Stimulated activated CD8-positive, alpha-beta memory T cell treated with anti-CD3 and anti-CD28 coated beads, Interleukin-12 subunit alpha, Interleukin-12 subunit beta, amount 100 ng/mL, for 24 hours (primary cell): Measurements from ENCODE around the gene CAPN14.

ENCODE experiments used
- DNase-seq: peaks from one replicate; pipeline ENCODE4 v3.0.0-alpha.2; 2020; ENCODE audit errors: extremely low read depth

The CAPN14 gene

DNA sequence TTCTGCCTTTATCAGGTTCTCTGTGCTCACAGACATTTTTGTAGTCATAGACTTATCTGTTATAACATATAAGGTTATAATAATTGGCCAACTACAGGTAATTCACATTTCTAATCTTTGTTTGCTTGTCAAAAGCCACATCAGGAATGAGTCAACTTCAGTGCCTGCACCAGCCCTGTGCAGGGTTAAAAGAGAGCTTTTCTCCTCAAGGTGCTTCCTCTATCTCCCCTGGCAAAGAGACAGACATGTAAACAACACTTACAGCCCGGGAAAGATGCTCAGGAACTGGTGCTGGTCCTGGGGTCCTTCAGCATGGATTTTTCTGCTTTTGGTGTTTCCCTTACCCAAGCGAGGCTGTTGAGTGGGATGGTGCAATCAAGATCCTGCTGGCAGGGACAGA, 9.0 kb upstream of the CAPN14 start:
- DNase-seq, result no peak

- no peak for DNase-seq
These were observed 6.4 kb upstream of the CAPN14 start for GRCh38 chr2:31223749-31224148.

GRCh38 chr2:31223026-31223425, 5.7 kb upstream of the CAPN14 start:
- no peak for DNase-seq

- no peak for DNase-seq
These were observed 4.8 kb upstream of the CAPN14 start for GRCh38 chr2:31222071-31222470.

DNA sequence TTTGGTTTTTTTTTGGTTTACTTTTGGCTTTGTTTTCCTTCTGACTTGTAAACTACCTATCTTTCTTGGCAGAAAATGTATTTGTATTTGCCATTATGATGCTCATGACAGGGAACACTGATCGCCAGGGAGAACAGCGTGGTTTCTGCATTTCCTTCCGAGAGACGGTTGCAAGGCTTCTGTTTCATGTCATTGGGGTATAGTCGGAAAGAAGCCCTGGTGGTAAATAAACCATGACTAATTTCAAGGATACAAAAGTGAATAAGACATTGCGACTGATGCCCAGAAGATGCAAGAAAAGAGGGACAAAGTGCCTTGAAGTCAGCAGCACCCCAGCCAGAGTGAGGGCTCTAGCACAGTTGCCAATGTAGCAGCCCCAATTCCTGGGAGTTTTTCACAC, 4.2 kb upstream of the CAPN14 start:
- no peak for DNase-seq

DNA sequence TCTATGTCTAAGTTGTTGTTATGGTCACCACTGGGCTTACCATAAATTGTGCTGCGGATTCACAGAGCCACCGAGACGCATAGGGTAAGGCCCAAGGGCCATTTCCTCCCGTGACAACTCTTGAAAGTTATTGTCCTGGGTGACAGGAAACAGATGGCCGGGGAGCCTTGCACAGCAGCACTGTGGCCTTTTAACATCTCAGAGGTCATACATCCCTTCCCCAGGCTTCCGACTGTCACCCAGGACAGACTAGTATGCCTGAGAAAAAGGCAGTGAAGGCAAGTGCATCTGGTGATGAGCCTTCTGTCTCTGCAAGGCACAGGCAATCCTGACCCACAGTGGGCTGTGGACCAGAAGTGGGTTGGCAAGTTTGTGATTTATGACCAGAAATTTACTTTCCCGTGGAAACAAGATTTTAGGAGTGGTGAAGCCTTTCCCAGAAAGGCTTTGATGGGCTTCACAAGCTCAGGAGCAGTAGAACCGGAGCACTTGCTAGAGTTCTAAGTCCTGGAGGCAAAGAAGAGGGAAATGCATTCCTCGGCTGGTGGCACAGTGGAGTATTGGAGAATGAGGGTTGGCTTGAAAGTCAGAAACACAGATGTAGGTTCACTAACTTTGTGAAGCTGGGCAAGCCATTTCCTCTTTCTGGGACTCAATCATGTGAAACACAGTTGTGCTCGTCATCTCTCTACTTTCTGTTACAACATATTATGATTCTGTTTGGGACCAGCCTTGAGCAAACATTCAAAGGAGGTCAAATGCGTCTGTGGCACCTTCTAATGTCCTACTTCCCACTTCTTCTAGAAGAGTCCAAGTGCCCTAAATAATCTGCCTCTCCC, 2.0 kb upstream of the CAPN14 start:
- no peak for DNase-seq

GRCh38 chr2:31216734-31217133, 581 bp downstream of the CAPN14 start:
- DNase-seq, result no peak

DNA sequence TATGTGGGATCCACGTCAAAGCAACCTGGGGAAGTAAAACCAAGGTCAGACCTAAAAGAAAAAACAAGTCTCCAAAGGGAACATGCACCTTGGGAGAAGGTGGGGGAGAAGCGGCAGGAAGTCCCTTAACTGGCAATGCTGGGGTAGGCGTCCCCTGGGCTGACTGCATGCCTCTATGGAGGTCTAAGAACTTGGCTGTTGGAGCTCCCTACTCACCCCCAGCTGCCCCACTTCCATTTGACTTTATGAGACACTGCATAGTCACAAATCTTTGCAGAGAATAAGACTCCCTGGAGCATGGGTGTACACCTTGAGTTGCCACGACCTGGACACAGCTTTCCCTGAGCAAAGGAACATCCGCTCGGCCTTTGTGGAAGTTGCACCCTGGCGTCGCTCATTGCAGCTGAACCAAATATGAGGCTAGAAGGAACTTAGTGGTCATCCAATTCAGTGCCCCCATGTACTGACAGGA, 2.8 kb downstream of the CAPN14 start:
- DNase-seq, result no peak

- DNase-seq, result no peak
These were observed 3.5 kb downstream of the CAPN14 start for GRCh38 chr2:31213601-31214443.

DNA sequence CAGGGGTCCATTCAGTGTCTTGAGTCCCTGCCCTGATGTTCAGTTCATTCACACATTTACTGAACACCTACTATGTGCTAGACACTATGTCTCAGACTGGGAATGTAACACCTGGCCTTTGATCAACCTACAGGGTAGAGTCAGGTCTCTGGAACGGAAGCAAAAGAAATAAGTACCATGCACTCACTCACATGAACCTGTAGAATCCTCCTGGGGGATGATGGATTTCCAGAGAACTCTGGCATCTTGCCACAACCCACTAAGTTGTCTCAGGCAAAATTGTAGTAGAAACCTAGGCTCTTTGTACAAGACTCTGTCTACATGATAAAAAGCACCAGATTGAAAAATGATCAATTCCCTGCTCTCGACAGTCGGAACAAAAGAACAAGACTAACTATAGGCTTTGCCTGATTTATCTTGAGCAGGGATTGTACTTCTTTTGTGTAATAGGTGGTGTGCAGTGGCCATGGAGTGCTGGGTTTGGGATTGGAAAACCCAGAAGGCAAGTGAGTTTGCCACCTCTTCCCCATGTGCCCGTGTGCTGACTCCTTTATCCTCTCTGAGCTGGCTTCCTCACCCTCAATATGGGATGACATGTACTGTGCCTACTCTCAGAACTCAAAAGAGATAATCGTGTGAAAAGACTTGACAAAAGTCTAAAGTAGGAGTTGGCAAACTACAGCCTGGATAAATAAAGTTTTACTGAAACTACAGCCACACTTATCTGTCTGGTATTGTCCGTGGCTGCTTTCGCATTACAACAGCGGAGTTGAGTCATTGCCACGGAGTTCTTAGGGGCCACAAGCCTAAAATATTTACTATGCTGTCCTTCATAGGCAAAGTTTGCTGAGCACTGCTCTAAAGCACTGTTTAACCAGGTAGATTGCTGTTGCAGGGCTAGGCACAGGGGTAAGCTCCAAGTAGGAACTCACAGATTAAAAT, 4.4 kb downstream of the CAPN14 start:
- DNase-seq, result no peak

DNA sequence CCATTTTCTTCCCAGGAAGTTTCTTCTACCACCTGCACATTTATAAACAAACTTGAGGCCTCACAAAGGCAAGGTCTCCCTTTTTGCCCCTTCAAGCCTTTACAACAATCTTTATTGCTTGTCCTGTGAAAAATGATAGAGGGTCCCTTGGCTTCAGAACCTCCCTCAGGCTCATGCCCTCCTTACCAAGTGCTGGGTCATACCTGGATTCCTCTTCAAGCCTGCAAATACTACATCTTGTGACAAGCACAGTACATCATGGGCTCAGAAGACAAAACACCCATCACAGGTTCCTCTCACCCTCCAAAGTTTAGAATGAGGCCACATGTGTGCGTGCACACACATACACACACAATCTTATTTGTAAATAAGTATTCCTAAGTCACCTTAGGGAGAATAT, 9.1 kb downstream of the CAPN14 start:
- no peak for DNase-seq

DNA sequence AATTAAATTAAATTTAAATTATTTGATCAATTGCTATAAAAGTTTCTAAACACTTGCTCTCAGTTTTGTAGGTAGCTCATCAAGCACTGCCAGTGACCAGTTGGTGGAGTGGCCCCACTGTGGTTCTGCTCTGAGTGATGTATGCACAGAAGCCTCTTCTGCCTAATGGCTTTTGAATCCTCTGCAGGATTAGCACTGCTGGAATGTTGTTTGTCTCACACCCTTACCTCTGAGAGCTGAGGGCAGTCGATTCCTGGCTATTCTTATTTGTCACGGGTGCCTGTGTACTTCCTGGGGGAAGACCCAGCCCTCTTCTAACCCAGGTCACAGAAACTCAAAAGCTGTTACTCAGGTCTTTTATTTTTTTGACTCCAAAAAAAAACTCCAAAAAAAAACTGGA, 9.5 kb downstream of the CAPN14 start:
- no peak for DNase-seq

GRCh38 chr2:31205613-31206012, 11.7 kb downstream of the CAPN14 start:
- no peak for DNase-seq

DNA sequence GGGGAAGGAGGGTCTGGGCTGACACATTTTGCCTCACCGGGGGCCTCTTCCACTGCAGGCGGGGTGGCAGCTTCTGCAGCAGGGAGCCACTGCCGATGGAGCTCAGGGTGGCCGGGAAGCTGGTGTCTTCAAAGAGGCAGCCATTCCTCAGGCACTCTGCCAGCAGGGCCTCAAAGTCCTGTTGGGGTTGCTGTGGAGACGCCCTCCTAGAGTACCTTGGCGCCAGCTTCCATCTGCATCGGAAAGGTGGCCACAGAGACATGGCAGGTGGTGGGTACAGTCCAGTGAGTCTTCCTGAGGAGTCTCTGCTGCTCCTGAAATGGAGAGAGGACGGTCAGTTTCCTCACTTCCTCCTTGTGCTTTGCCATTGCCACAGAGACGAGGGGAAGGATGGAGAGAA, 12.1 kb downstream of the CAPN14 start:
- DNase-seq, result no peak

GRCh38 chr2:31204783-31205182, 12.5 kb downstream of the CAPN14 start:
- DNase-seq, result no peak

DNA sequence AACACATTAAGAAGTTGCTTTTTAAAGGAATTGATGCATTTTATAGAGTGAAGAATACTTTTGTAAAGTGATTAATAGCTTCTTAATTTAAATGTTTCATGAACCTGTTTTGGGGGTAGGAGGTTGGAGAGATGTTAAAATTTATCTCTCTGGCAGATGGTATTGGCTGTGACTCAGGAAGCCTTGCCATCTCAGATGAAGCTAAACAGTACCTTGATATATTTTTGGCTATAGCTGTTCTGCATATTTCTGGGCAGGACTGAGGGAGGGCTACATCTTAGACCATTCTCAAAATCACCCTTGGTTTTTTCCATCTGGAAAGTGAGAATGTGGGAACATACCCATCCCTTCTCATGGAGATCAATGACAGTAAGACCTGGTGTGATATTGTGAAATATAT, 13.4 kb downstream of the CAPN14 start:
- no peak for DNase-seq

DNA sequence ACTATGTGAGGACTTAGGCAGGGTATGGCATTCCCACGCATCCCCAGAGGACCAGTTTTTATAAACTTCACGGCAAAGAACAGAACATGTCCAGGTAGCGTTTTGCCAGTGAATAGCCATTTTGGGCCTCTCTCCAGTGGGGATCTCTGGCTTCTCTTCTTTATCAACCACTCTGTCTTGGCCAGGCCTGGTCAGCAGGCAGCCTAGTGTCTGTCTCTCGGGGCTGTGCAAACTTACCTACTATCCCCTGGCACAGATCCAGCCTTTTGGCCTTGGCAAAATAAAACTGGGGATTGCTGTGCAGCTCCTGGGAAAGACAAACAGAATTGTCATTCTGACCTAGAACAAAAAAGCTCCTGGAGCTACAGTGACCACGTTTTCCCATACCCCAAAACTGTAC, 14.5 kb downstream of the CAPN14 start:
- no peak for DNase-seq

GRCh38 chr2:31202041-31202440, 15.3 kb downstream of the CAPN14 start:
- no peak for DNase-seq

DNA sequence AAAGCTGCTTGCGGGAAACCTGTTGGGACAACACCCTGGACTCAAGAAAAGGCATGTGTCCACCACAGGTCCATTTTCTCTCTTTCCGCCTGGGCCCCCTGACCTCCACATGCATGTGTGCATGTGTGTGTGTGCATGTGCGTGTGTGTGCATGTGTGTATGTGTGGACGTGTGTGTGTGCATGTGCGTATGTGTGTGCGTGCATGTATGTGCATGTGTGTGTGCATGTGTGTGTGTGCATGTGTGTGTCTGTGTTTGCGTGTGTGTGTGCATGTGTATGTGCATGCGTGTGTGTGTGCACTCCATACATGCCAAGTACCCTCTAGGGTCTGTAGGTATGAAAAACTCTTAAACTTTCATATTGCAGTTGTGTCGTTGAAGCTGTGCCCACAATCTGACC, 16.3 kb downstream of the CAPN14 start:
- DNase-seq, result no peak

DNA sequence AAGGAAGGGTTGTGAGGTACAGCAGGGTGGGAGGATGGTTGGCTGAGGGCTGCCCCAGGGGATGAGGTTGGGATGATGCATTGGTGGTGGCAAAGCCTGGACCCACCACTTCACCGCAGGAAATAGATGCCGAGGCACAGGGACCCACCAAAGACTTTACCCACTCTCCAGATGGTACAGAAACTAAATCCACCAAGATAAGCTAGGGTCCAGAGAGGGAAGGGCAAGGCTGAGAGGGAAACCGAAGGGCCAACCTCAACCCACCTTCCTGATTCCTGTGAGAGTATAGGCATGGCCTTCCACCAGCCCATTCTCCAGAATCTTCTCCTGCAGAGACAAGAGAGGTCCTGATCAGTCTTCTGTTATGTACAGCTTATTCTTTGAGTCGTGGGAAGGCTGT, 18.1 kb downstream of the CAPN14 start:
- no peak for DNase-seq

- DNase-seq, result no peak
These were observed 19.6 kb downstream of the CAPN14 start for GRCh38 chr2:31197669-31198068.

GRCh38 chr2:31197166-31197565, 20.1 kb downstream of the CAPN14 start:
- DNase-seq, result no peak
